Raji (cell line): ENCODE data around the gene TM7SF3.

Source experiments
- POLR2A ChIP-seq: IDR thresholded peaks from 2 replicates; pipeline ENCODE4 v1.6.1; 2011; ENCODE audit warnings: low read depth, low read length, control low read depth; ENCODE audit not compliant: insufficient read depth

TM7SF3 gene

GRCh38 chr12:27018037-27018436 is 3.9 kb upstream of the TM7SF3 start:
- no peak for TF ChIP-seq POLR2A

- TF ChIP-seq POLR2A: no peak
Observed at GRCh38 chr12:27015730-27016076, 1.5 kb upstream of the TM7SF3 start.

DNA sequence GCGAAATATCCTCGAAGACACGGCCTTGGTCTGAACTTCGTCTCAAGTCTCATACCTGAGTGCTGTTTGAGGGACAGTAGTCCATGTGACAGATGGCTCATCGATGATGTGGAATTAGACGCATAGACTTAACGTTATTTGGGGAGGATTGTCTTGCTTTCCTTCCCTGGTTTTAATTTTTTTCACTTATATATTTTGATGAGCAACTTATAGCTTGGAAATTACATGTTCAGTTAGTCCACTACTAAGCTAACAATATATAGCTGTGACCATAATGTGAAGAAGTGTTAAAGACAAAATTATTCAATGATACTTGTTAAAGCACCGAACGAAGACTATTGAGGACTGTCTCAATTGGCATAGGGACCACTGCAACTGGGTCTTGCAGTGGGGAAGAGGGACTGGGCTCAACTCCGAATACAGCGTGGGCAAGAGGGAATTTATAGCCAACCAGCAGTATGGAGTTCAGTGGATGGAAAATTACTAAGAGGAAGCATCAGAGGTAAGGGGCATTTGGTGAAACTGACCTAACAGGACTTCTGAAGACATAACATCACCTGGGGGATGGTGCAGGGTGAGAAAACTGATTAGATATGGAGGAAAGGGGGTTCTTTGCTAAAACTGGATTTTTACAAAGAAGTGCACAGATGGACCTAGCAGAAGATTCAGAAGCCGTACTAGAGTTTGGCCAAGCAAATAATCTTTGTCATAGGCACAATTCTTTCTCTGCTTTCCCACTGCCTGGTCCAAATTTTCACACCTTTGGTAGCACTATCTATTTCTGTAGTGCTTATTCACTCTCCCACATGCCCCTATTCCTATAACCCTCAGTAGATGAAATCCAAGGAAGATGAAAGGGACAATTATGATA is 910 bp upstream of the TM7SF3 start:
- TF ChIP-seq POLR2A: no peak

DNA sequence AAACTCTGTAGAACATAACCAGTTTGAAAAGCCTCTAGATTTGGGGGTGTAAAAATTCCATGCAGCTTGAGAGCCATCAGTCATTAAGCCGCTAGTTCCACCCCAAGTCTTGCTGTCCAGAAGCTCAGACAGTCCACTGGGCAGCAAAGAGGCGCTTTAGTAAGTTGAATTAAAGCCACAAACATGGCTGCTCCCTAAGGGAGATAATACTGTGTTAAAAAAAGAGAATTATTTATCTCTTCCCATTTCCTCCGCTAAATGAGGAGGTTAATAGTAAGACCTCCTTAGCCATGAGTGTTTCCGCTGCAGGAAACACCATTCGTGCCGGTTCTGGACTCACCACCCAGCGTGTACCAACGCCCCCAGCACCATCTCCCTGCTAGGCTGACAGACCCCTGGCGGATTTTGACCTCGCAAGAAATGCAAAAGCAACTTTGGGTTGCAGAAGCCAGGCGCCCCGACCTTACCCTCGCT is 536 bp downstream of the TM7SF3 start:
- TF ChIP-seq POLR2A: no peak

DNA sequence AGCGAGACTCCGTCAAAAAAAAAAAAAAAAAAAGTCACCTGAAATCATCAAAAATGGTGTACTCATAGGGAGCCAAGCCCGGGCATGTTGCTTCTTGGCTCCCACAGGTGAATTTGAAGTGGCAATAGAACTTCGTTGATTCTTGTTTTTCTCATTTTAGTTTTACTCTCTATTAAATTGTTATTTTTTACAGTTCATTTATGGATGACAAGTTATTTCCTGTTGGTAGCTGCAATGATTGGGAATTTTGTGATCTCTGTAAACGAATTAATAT is 1.3 kb downstream of the TM7SF3 start:
- no peak for TF ChIP-seq POLR2A

GRCh38 chr12:27012239-27012981 is 1.8 kb downstream of the TM7SF3 start:
- no peak for TF ChIP-seq POLR2A

DNA sequence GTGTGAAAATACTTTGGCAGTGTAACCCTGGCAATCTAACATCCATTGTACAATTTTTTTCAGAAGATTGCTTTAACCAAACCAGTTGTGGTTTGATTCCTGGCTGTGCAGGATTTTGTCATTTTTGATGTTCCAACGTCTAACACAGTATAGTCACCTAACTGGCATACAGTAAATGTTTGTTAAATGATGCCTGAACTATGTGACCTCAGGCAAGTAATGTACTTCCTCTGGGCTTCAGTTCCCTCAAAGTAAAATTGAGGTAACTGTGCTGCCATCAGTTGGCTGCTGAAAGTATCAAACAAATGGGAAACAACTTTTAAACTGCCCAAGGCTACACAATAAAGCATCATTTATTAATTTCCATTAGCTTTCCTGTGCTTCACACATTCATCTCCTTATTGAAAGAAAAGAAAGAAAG is 4.3 kb downstream of the TM7SF3 start:
- TF ChIP-seq POLR2A: no peak

GRCh38 chr12:27008081-27008480 is 6.1 kb downstream of the TM7SF3 start:
- TF ChIP-seq POLR2A: no peak

GRCh38 chr12:27006797-27007467 is 7.3 kb downstream of the TM7SF3 start:
- TF ChIP-seq POLR2A: no peak

GRCh38 chr12:27005495-27005894 is 8.7 kb downstream of the TM7SF3 start:
- no peak for TF ChIP-seq POLR2A

- TF ChIP-seq POLR2A: no peak
Observed at GRCh38 chr12:27003421-27004381, 10.5 kb downstream of the TM7SF3 start.

- no peak for TF ChIP-seq POLR2A
Observed at GRCh38 chr12:27002141-27002540, 12.0 kb downstream of the TM7SF3 start.

DNA sequence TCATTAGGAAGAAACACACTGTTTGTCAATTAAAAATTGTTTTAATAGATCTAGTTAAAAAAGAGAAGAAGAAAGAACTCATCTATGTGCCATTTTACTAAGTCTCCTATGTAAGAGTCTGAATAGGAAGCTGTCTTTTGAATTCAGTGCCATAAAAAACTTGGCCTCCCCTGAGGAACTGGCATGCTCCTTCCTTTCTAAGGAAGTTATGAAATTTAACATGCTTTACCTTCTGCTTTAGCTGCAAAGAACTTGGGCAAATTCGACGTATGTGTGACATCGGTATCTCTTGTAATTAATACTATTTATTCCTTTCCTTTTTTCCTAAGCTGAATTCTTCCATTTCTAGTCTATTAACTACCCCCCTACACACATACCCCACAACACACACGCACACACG is 12.5 kb downstream of the TM7SF3 start:
- no peak for TF ChIP-seq POLR2A

- no peak for TF ChIP-seq POLR2A
Observed at GRCh38 chr12:27000961-27001360, 13.2 kb downstream of the TM7SF3 start.

DNA sequence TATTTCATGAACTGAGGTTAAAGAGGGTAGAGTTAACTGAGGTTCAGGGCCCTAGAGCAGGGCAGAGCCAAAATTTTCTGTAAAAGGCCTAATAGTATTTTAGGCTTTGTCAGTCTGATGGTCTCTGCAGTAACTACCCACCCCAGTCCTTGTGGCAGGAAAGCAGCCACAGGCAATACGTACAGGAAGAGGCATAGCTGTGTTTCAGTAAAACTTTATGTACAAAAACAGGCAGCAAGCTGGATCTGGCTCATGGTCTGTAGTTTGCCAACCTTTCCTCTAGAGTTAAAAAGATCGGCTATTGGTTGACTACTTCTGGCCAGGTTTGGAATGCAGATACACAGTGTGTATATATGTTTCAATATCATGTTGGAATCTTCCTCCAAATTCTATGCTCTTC is 17.2 kb downstream of the TM7SF3 start:
- TF ChIP-seq POLR2A: no peak
